OCI-LY7 (cell line): ENCODE data around the gene ASB14. TPM values are rescaled to one million over a fixed set of nuclear protein-coding genes. Genes with fewer than 3 reads are reported as not detected.

Experiments
- BruUV-seq: library from RNA; stranded (reverse); fragments of 400-500 nt; replicated peaks from 2 replicates; lab custom pipeline; 2021; lab: Mats Ljungman, UMichigan
- CTCF ChIA-PET: fragments of 300-600 bp; sonication (Branson Sonifier 250); formaldehyde crosslinking; loops from one replicate; lab custom pipeline; 2022; ENCODE audit warnings: antibody characterized with exemption; ENCODE audit not compliant: unreplicated experiment; lab: Charles Lee
- POLR2A ChIA-PET: fragments of 300-600 bp; sonication (Branson Sonifier 250); formaldehyde crosslinking; loops from one replicate; lab custom pipeline; 2022; ENCODE audit warnings: antibody characterized with exemption; lab: Charles Lee
- DNase-seq: peaks from one replicate; pipeline ENCODE4 v3.0.0-alpha.2; 2015; ENCODE audit warnings: low spot score
- H2AFZ ChIP-seq: fragments of 200-600 bp; sonication (generic), shearing (Covaris generic); 2 replicates; pipeline ENCODE4 v1.6.1; 2014; ENCODE audit warnings: mild to moderate bottlenecking, antibody characterized with exemption, low read length, moderate library complexity
- H3K27ac ChIP-seq: fragments of 200-600 bp; sonication (generic); 2 replicates; pipeline ENCODE4 v1.5.1; 2014; ENCODE audit warnings: mixed run types, low read depth, mild to moderate bottlenecking, moderate library complexity, low read length, inconsistent platforms; ENCODE audit not compliant: poor library complexity, severe bottlenecking
- H3K36me3 ChIP-seq: fragments of 200-600 bp; sonication (generic); 2 replicates; pipeline ENCODE4 v1.6.1; 2014; ENCODE audit warnings: mild to moderate bottlenecking, antibody characterized with exemption, low read length, moderate library complexity, mixed read lengths; ENCODE audit not compliant: insufficient read depth
- H3K4me1 ChIP-seq: fragments of 200-600 bp; sonication (generic); 2 replicates; pipeline ENCODE4 v1.5.1; 2014; ENCODE audit warnings: mild to moderate bottlenecking, low read length; ENCODE audit not compliant: insufficient read depth, poor library complexity, severe bottlenecking
- H3K4me2 ChIP-seq: fragments of 200-600 bp; sonication (generic); 2 replicates; pipeline ENCODE4 v1.6.1; 2014; ENCODE audit warnings: mild to moderate bottlenecking, low read length
- H3K4me3 ChIP-seq: fragments of 200-600 bp; sonication (generic); 2 replicates; pipeline ENCODE4 v1.5.1; 2014; ENCODE audit warnings: mild to moderate bottlenecking, low read depth, low read length; ENCODE audit not compliant: poor library complexity, severe bottlenecking
- H3K79me2 ChIP-seq: fragments of 200-600 bp; sonication (generic); 2 replicates; pipeline ENCODE4 v1.6.1; 2016; ENCODE audit warnings: low read depth, mild to moderate bottlenecking, low read length, moderate library complexity, mixed read lengths; ENCODE audit not compliant: insufficient read depth
- H3K9me2 ChIP-seq: fragments of 200-600 bp; sonication (generic); 2 replicates; pipeline ENCODE4 v1.6.1; 2016; ENCODE audit warnings: mild to moderate bottlenecking, low read length, mixed read lengths; ENCODE audit not compliant: insufficient read depth
- H3K9me3 ChIP-seq: fragments of 200-600 bp; sonication (generic); 2 replicates; pipeline ENCODE4 v1.6.1; 2014; ENCODE audit warnings: mild to moderate bottlenecking, mixed run types, low read length, mixed read lengths
- H4K20me1 ChIP-seq: fragments of 200-600 bp; sonication (generic); 2 replicates; pipeline ENCODE4 v1.6.1; 2014; ENCODE audit warnings: mild to moderate bottlenecking, antibody characterized with exemption, low read length, moderate library complexity, mixed read lengths; ENCODE audit not compliant: insufficient read depth
- EZH2phosphoT487 ChIP-seq: fragments of 200-600 bp; sonication (generic); IDR thresholded peaks from 2 replicates; pipeline ENCODE4 v1.6.1; 2018; ENCODE audit warnings: low read depth, borderline replicate concordance, mild to moderate bottlenecking, mixed run types, antibody characterized with exemption, low read length, moderate library complexity, mixed read lengths
- intact Hi-C: fragments of 100-400 bp; cut with micrococcal nuclease; formaldehyde crosslinking; loops from one replicate; pipeline ENCODE4 v1.10.0; 2022; ENCODE audit not compliant: unreplicated experiment
- total RNA-seq, 2 experiments: library from RNA; depleted of rRNA in 1 of 2; stranded (reverse); fragments of >200 nt in 1 of 2; shearing (Covaris generic) in 1 of 2; gene quantifications; 2 replicates each; pipeline ENCODE4 v1.2.3, GENCODE V29; 2014 to 2022
- TF ChIP-seq, protein P1 (sequence below): fragments of 200-600 bp; sonication (generic); conservative IDR thresholded peaks from 2 replicates; pipeline ENCODE4 v1.5.1; 2014; ENCODE audit warnings: mild to moderate bottlenecking, antibody characterized with exemption, low read length, moderate library complexity, mixed read lengths

Gene ASB14
- total RNA-seq, 2 experiments from 2014 or later: 0.06 TPM; not detected in 1

DNA sequence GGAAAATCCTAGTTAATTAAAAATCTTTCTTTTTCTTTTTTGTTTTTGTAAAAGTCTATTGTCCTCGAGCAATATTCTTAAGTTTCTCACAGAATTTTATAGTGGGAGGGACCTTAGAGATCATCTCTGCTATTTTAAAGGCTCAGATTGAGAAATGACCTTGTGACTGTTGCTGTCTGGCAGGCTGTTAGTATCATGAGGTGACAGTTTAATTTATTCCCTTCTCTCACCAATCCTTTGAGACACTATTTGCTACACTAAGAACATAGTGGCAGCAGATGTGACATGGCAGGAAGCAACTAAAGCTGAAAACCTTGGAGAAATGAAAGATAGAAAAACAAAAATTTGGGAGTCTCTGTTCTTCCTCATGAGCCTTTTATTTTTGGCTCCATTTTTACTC lies 40.1 kb downstream of the ASB14 start:
- ChIA-PET CTCF (no interaction called here), POLR2A (no interaction called here)
- H4K20me1 ChIP-seq: no peaks in the 10 kb centered on the region
- intact Hi-C loops: no loop called here
- H3K9me2 ChIP-seq: no peaks in the 10 kb centered on the region
- H3K79me2 ChIP-seq: no peaks in the 10 kb centered on the region
- no TSS peak for BruUV-seq
- TF ChIP-seq EZH2phosphoT487: no peak
- TF ChIP-seq, protein P1, sequence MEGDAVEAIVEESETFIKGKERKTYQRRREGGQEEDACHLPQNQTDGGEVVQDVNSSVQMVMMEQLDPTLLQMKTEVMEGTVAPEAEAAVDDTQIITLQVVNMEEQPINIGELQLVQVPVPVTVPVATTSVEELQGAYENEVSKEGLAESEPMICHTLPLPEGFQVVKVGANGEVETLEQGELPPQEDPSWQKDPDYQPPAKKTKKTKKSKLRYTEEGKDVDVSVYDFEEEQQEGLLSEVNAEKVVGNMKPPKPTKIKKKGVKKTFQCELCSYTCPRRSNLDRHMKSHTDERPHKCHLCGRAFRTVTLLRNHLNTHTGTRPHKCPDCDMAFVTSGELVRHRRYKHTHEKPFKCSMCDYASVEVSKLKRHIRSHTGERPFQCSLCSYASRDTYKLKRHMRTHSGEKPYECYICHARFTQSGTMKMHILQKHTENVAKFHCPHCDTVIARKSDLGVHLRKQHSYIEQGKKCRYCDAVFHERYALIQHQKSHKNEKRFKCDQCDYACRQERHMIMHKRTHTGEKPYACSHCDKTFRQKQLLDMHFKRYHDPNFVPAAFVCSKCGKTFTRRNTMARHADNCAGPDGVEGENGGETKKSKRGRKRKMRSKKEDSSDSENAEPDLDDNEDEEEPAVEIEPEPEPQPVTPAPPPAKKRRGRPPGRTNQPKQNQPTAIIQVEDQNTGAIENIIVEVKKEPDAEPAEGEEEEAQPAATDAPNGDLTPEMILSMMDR: no peak
- H3K4me2 ChIP-seq: no peak overlapping the region
- H3K27ac ChIP-seq: no peak overlapping the region
- H3K4me3 ChIP-seq: no peak overlapping the region
- DNase-seq: no peak
- H3K9me3 ChIP-seq: no peaks in the 10 kb centered on the region
- no peaks in the 10 kb centered on the region for H3K4me1 ChIP-seq
- no peak overlapping the region for H2AFZ ChIP-seq
- H3K36me3 ChIP-seq: peaks cover 74% of the 10 kb centered on the region

DNA sequence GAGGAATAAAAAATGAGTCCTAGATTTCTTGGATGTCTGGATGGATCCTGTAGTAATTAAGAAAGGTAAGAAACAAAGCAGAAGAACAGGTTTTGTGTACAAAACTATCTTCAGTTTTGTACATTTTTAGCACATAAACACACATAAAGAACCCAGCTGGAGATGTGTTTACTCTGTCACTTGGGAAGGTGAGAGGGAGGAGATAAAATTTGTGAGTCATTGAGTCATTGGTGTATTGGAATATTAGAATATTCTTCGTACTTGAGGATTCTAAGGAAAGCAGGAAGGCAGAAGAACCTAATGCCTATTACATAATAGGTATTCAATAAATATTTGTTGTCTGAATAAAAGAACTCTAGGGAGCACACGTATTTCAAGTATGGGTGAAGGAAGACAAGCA lies 47.5 kb downstream of the ASB14 start:
- DNase-seq: no peak
- ChIA-PET CTCF (no interaction called here), POLR2A (no interaction called here)
- no peaks in the 10 kb centered on the region for H3K4me1 ChIP-seq
- TF ChIP-seq, protein P1: no peak
- TF ChIP-seq EZH2phosphoT487: no peak
- no peaks in the 10 kb centered on the region for H3K9me3 ChIP-seq
- H3K9me2 ChIP-seq: no peaks in the 10 kb centered on the region
- H3K79me2 ChIP-seq: no peaks in the 10 kb centered on the region
- no peak overlapping the region for H2AFZ ChIP-seq
- no peaks in the 10 kb centered on the region for H4K20me1 ChIP-seq
- no peak overlapping the region for H3K4me2 ChIP-seq
- H3K27ac ChIP-seq: no peak overlapping the region
- no TSS peak for BruUV-seq
- no peak overlapping the region for H3K4me3 ChIP-seq
- H3K36me3 ChIP-seq: peaks cover 96% of the 10 kb centered on the region
- intact Hi-C loops: no loop called here

DNA sequence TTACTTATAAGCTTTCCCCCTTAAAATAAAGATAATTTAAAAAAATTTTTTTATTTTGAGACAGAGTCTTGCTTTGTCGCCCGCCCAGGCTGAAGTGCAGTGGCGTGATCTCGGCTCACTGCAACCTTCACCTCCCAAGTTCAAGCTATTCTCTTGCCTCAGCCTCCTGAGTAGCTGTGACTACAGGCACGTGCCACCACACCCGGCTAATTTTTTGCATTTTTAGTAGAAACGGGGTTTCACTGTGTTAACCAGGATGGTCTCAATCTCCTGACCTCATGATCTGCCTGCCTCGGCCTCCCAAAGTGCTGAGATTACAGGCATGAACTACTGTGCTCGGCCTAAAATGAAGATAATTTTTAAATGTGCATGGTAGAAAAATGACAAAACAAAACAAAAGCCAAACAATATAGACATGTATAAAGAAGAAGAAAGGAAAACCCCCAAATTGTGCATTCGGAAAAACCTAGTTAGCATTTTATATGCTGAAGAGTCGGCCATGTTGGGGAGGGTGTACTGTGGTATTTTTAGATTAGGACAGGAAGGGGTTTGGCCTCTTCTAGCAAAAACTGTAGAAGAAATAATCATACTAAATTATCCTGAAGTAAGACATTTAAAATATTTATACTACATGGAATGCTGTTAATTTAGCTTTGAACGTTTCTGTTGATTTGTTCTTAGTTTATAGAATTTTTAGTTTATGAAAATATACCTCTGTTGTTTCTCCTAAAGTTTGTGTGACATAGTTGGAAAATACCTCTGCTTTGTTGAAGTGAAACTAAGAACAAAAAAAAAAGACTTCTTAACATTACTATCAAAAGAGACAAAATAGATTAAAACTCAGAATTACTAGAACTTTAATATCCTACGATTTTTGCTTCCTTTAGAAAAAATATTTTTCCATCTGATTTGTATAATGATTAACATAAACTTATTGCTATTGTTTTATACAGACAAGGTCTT lies 57.6 kb downstream of the ASB14 start:
- intact Hi-C loops: no loop called here
- CTCF ChIA-PET: no interaction called here
- peak overlapping the region; percentile 16 for H3K4me2 ChIP-seq

More for the DNA sequence above, 57.6 kb downstream of the ASB14 start:
- no peak for DNase-seq
- no peak for TF ChIP-seq EZH2phosphoT487
- TF ChIP-seq, protein P1: no peak
- Histone ChIP-seq H3K4me1 (peaks cover 14% of the 10 kb centered on the region), H3K4me3 (no peak overlapping the region), H3K27ac (no peak overlapping the region), H3K9me3 (no peaks in the 10 kb centered on the region), H3K9me2 (no peaks in the 10 kb centered on the region), H3K79me2 (peaks cover 43% of the 10 kb centered on the region; the same call in 1 of the 2 replicates), H2AFZ (no peak overlapping the region), H4K20me1 (no peaks in the 10 kb centered on the region), H3K36me3 (peaks cover 47% of the 10 kb centered on the region)
- BruUV-seq: no TSS peak
- POLR2A ChIA-PET: interaction anchor here (0.6 to 1.4 kb wide), 3 partner anchors 15 to 88 kb away, joined by 3 to 6 read pairs (median 4); no protein-coding TSS in a partner anchor
